HG03135 (cell line): ENCODE results near the gene CDC42SE2.

Experiments used
- ATAC-seq: cut with Tn5 transposase; IDR thresholded peaks from one replicate; pipeline ENCODE4 v1.9.1; 2021; ENCODE audit warnings: mild to moderate bottlenecking, moderate library complexity; ENCODE audit not compliant: unreplicated experiment

The CDC42SE2 gene

DNA sequence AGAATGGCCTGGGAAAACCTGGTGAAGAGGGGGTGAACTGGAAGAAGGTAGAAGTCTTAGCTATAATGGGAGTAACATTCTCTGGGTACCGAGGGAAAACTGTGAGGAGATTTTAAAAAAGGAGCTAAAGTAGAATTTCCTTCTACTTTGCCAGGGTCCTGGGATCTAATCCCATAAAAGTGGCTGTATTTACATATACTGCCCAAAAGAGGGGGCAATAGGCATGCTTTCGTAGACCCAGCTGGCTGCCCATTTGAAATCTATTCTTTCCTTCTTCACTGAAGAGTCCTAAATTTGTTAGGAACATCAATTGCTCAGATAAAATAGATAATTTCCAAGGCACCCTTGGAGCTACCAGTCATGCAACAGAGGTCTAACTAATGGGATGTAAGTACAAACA, 159.2 kb downstream of the CDC42SE2 start:
- ATAC-seq, result no peak

DNA sequence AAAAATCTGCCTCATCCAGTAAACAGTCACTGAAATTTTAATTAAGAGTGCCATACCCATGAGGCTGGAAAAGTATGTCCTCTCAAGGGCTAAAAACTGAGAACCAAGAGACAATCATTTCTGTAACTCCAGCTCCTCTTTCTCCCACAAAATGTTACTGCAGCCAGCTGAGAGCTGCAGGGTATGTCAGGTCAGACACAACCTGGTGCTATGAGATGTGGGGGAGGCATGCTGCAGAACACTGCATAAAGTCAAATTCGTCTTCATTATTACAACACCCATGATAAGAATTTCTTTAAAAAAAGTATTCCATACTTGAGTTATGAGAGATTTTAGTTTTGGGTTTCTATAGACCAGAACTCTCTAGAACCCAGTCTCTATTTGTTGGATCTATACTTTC, 162.2 kb downstream of the CDC42SE2 start:
- no peak for ATAC-seq

DNA sequence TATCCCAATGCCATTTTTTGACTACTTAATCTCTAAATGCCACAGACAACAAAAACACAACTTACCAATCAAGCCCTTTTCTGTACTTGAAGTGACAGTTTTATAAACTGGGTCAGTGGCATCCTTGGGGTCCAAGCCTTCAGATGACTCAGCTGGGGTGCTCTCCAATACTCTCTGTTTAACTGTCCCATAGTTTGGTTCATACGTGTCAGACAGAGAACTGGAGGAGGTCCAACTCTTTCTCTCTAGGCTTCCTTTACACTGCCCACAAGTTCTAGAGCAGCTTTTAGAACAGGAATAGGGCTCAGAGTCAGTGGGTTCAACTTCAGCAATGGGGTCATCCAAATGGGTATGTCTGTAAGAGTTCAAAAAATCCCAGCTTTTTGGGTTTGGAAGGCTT, 166.9 kb downstream of the CDC42SE2 start:
- ATAC-seq, result no peak

- ATAC-seq, result no peak
Measured at GRCh38 chr5:131431794-131432193, 167.9 kb downstream of the CDC42SE2 start.

GRCh38 chr5:131433109-131433508, 169.3 kb downstream of the CDC42SE2 start:
- ATAC-seq, result no peak

- ATAC-seq, result no peak
Measured at GRCh38 chr5:131436081-131436480, 172.2 kb downstream of the CDC42SE2 start.

DNA sequence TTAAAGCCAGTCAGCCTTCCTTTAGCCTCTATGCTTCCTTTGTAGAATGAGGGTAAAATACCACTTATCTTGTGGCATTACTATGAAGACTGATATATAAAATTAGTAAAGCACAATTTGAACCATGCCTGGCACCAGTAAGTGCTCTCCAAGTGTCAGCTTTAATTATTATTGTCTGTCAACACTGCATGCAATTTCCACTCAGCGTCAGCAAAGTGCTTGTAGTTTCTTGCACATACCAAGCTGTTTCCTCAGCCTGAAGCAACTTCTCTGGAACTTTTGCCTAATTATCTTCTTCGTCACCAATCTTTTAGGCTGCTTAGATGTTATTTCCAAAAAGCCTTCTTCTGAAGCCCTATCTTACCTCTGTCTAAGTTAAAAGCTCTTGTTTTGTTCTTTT, 177.3 kb downstream of the CDC42SE2 start:
- no peak for ATAC-seq
